ENCODE results near the gene INTS11.

The INTS11 gene

GRCh38 chr1:1328254-1328653 lies 3.8 kb upstream of the INTS11 start:
- no peak for TF ChIP-seq CTCF (IDR thresholded peaks at IDR 0.05)
- no peaks in the 10 kb centered on the region for H3K9me3 ChIP-seq
- H3K27ac ChIP-seq: no peak overlapping the region
- intact Hi-C loops (cut with DNase I; ENCODE audit: low total_unique reads): no loop called here
- peaks cover 0 to 55% (median 21%) of the 10 kb centered on the region in 4 donors for H3K4me1 ChIP-seq
- no peaks in the 10 kb centered on the region for H3K27me3 ChIP-seq
- no peak for DNase-seq
- no peak overlapping the region for H3K4me3 ChIP-seq
- peaks cover 13 to 26% (median 20%) of the 10 kb centered on the region in 3 donors for H3K36me3 ChIP-seq

GRCh38 chr1:1327291-1327690 lies 2.8 kb upstream of the INTS11 start:
- intact Hi-C loops (cut with DNase I; ENCODE audit: low total_unique reads): no loop called here
- H3K27me3 ChIP-seq: no peaks in the 10 kb centered on the region
- no peak overlapping the region for H3K27ac ChIP-seq
- no peak for TF ChIP-seq CTCF (IDR thresholded peaks at IDR 0.05)
- peaks cover 13 to 26% (median 20%) of the 10 kb centered on the region in 3 donors for H3K36me3 ChIP-seq
- no peak overlapping the region for H3K4me3 ChIP-seq
- peaks cover 0 to 54% (median 29%) of the 10 kb centered on the region in 4 donors for H3K4me1 ChIP-seq
- H3K9me3 ChIP-seq: no peaks in the 10 kb centered on the region
- DNase-seq: no peak

- Histone ChIP-seq H3K4me3 (peak overlapping the region in 1 of 2 donors; percentile 90), H3K27me3 (no peaks in the 10 kb centered on the region), H3K36me3 (peaks cover 13 to 35% (median 20%) of the 10 kb centered on the region in 3 donors), H3K9me3 (no peaks in the 10 kb centered on the region), H3K27ac (no peak overlapping the region), H3K4me1 (peaks cover 0 to 56% (median 39%) of the 10 kb centered on the region in 4 donors)
- DNase-seq: no peak
- intact Hi-C loops (cut with DNase I; ENCODE audit: low total_unique reads): no loop called here
- TF ChIP-seq CTCF (IDR thresholded peaks at IDR 0.05): no peak
Measured at GRCh38 chr1:1326075-1326605, 1.7 kb upstream of the INTS11 start.

- no peaks in the 10 kb centered on the region for H3K27me3 ChIP-seq
- H3K9me3 ChIP-seq: no peaks in the 10 kb centered on the region
- H3K36me3 ChIP-seq: peaks cover 13 to 42% (median 22%) of the 10 kb centered on the region in 3 donors
- intact Hi-C loops (cut with DNase I; ENCODE audit: low total_unique reads): no loop called here
- TF ChIP-seq CTCF (IDR thresholded peaks at IDR 0.05): no peak
- H3K4me3 ChIP-seq: peak overlapping the region; percentile 90 to 99
- H3K27ac ChIP-seq: peak overlapping the region; percentile 82 to 94
- peaks cover 0 to 57% (median 46%) of the 10 kb centered on the region in 4 donors for H3K4me1 ChIP-seq
- no peak for DNase-seq
Measured at GRCh38 chr1:1325288-1326074, 1.0 kb upstream of the INTS11 start.

GRCh38 chr1:1324084-1324523 lies 356 bp downstream of the INTS11 start:
- peaks cover 19 to 56% (median 36%) of the 10 kb centered on the region in 3 donors for H3K36me3 ChIP-seq
- no peak for DNase-seq
- no peak for TF ChIP-seq CTCF (IDR thresholded peaks at IDR 0.05)
- no peaks in the 10 kb centered on the region for H3K9me3 ChIP-seq
- H3K27me3 ChIP-seq: no peaks in the 10 kb centered on the region
- peaks cover 0 to 59% (median 49%) of the 10 kb centered on the region in 4 donors for H3K4me1 ChIP-seq
- peak overlapping the region; percentile 82 to 94 for H3K27ac ChIP-seq
- intact Hi-C loops (cut with DNase I; ENCODE audit: low total_unique reads): no loop called here
- H3K4me3 ChIP-seq: peak overlapping the region; percentile 90 to 99
